ENCODE data around the gene AMN1.

- TF ChIP-seq POLR2AphosphoS5 (IDR thresholded peaks at IDR 0.05) (no peak), POLR2A (IDR thresholded peaks at IDR 0.05) (no peak), CTCF (IDR thresholded peaks at IDR 0.05) (no peak), EP300 (IDR thresholded peaks at IDR 0.05) (no peak)
These were observed 45.0 kb upstream of the AMN1 start for GRCh38 chr12:31773867-31774266.

Measured in upper lobe of left lung (tissue), 4 donors.